ENCODE measurements around the gene EPHA3.

- no peak for TF ChIP-seq POLR2AphosphoS5 (IDR thresholded peaks at IDR 0.05)
- no peak for TF ChIP-seq POLR2A (IDR thresholded peaks at IDR 0.05)
- TF ChIP-seq, protein P1, sequence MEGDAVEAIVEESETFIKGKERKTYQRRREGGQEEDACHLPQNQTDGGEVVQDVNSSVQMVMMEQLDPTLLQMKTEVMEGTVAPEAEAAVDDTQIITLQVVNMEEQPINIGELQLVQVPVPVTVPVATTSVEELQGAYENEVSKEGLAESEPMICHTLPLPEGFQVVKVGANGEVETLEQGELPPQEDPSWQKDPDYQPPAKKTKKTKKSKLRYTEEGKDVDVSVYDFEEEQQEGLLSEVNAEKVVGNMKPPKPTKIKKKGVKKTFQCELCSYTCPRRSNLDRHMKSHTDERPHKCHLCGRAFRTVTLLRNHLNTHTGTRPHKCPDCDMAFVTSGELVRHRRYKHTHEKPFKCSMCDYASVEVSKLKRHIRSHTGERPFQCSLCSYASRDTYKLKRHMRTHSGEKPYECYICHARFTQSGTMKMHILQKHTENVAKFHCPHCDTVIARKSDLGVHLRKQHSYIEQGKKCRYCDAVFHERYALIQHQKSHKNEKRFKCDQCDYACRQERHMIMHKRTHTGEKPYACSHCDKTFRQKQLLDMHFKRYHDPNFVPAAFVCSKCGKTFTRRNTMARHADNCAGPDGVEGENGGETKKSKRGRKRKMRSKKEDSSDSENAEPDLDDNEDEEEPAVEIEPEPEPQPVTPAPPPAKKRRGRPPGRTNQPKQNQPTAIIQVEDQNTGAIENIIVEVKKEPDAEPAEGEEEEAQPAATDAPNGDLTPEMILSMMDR (IDR thresholded peaks at IDR 0.05): no peak
Observed at GRCh38 chr3:89264037-89264560, 156.7 kb downstream of the EPHA3 start.

All from stomach (tissue), 4 donors.